HEK293 (cell line): ENCODE results near the gene ADO.

Experiments
- CTCF ChIA-PET: fragments of 350-600 bp; formaldehyde crosslinking; extraction: SDS; loops from one replicate; lab custom pipeline; 2021; ENCODE audit warnings: antibody characterized with exemption; lab: Yijun Ruan, JAX
- POLR2A ChIA-PET: fragments of 300-600 bp; formaldehyde crosslinking; extraction: SDS; loops from one replicate; lab custom pipeline; 2020; ENCODE audit warnings: antibody characterized with exemption, inconsistent platforms; lab: Yijun Ruan, JAX
- H3K27ac ChIP-seq: fragments of 200-500 bp; sonication (Bioruptor generic); 2 replicates; pipeline ENCODE4 v1.5.1; 2014; ENCODE audit warnings: low read depth, low read length, control low read depth, inconsistent platforms; ENCODE audit errors: extremely low read depth
- H3K36me3 ChIP-seq, 2 experiments: fragments of 200-500 bp in 1 of 2; sonication (Bioruptor generic) in 1 of 2; 1 replicate in 1 of 2; 2 replicates in 1 of 2; pipeline ENCODE4 v1.5.1; 2014 to 2017; ENCODE audit warnings: inconsistent platforms in 2 of 2, low read length in 2 of 2; ENCODE audit not compliant: control insufficient read depth in 2 of 2, insufficient read depth in 1 of 2
- H3K4me1 ChIP-seq: fragments of 200-500 bp; sonication (Bioruptor generic); 2 replicates; pipeline ENCODE4 v1.5.1; 2014; ENCODE audit warnings: mild to moderate bottlenecking, low read length, inconsistent platforms; ENCODE audit not compliant: control insufficient read depth, insufficient read depth
- H3K4me3 ChIP-seq: 2 replicates; pipeline ENCODE4 v1.5.1; 2011; ENCODE audit warnings: low read depth, mild to moderate bottlenecking, control low read depth, low read length, moderate library complexity
- H3K9me3 ChIP-seq: fragments of 200-500 bp; sonication (Bioruptor generic); 2 replicates; pipeline ENCODE4 v1.5.1; 2014; ENCODE audit warnings: low read depth, low read length, inconsistent platforms; ENCODE audit not compliant: control insufficient read depth, insufficient read depth
- ATF2 ChIP-seq: fragments of 450-650 bp; formaldehyde crosslinking; IDR thresholded peaks from 2 replicates; pipeline ENCODE4 v1.5.1; 2016; ENCODE audit warnings: missing biosample characterization, missing genetic modification characterization, low read depth
- BCL11A ChIP-seq: fragments of 450-650 bp; formaldehyde crosslinking; IDR thresholded peaks from 2 replicates; pipeline ENCODE4 v1.5.1; 2016; ENCODE audit warnings: low read depth, missing biosample characterization, missing genetic modification characterization
- ELK4 ChIP-seq: IDR thresholded peaks from 2 replicates; pipeline ENCODE4 v1.6.1; 2011; ENCODE audit warnings: mild to moderate bottlenecking, low read depth, low read length, borderline replicate concordance
- GLIS2 ChIP-seq: fragments of 450-650 bp; formaldehyde crosslinking; IDR thresholded peaks from 2 replicates; pipeline ENCODE4 v1.5.1; 2016; ENCODE audit warnings: missing biosample characterization, missing genetic modification characterization
- SCRT1 ChIP-seq: fragments of 450-650 bp; formaldehyde crosslinking; IDR thresholded peaks from 2 replicates; pipeline ENCODE4 v1.5.1; 2016; ENCODE audit warnings: missing biosample characterization, missing genetic modification characterization, borderline replicate concordance
- ZIC2 ChIP-seq: fragments of 450-650 bp; formaldehyde crosslinking; IDR thresholded peaks from 2 replicates; pipeline ENCODE4 v1.5.1; 2016; ENCODE audit warnings: missing biosample characterization, missing genetic modification characterization
- ZNF155 ChIP-seq: fragments of 450-650 bp; formaldehyde crosslinking; IDR thresholded peaks from 2 replicates; pipeline ENCODE4 v1.5.1; 2016; ENCODE audit warnings: missing biosample characterization, missing genetic modification characterization
- ZNF175 ChIP-seq: fragments of 450-650 bp; formaldehyde crosslinking; IDR thresholded peaks from 2 replicates; pipeline ENCODE4 v1.5.1; 2016; ENCODE audit warnings: missing biosample characterization, missing genetic modification characterization
- ZNF211 ChIP-seq: fragments of 450-650 bp; formaldehyde crosslinking; IDR thresholded peaks from 2 replicates; pipeline ENCODE4 v1.5.1; 2016; ENCODE audit warnings: low read depth, missing biosample characterization, missing genetic modification characterization
- ZNF292 ChIP-seq: fragments of 450-650 bp; formaldehyde crosslinking; IDR thresholded peaks from 2 replicates; pipeline ENCODE4 v1.5.1; 2016; ENCODE audit warnings: low read depth, missing biosample characterization, missing genetic modification characterization, borderline replicate concordance
- ZNF335 ChIP-seq: fragments of 450-650 bp; formaldehyde crosslinking; conservative IDR thresholded peaks from 2 replicates; pipeline ENCODE4 v1.5.1; 2016; ENCODE audit warnings: missing biosample characterization, missing genetic modification characterization
- ZNF366 ChIP-seq: fragments of 450-650 bp; formaldehyde crosslinking; conservative IDR thresholded peaks from 2 replicates; pipeline ENCODE4 v1.5.1; 2016; ENCODE audit warnings: missing biosample characterization, missing genetic modification characterization
- ZNF549 ChIP-seq: fragments of 450-650 bp; IDR thresholded peaks from 2 replicates; pipeline ENCODE4 v1.5.1; 2018; ENCODE audit warnings: missing biosample characterization, missing genetic modification characterization, mild to moderate bottlenecking, inconsistent platforms, moderate library complexity
- ZNF623 ChIP-seq: fragments of 450-650 bp; formaldehyde crosslinking; IDR thresholded peaks from 2 replicates; pipeline ENCODE4 v1.5.1; 2016; ENCODE audit warnings: missing biosample characterization, missing genetic modification characterization
- ZNF624 ChIP-seq: fragments of 450-650 bp; formaldehyde crosslinking; IDR thresholded peaks from 2 replicates; pipeline ENCODE4 v1.5.1; 2017; ENCODE audit warnings: missing biosample characterization, missing genetic modification characterization
- ZNF626 ChIP-seq: fragments of 450-650 bp; sonication (Bioruptor Pico); formaldehyde crosslinking; IDR thresholded peaks from 2 replicates; pipeline ENCODE4 v1.5.1; 2018; ENCODE audit warnings: missing biosample characterization, missing genetic modification characterization, inconsistent platforms
- ZNF76 ChIP-seq: fragments of 450-650 bp; formaldehyde crosslinking; IDR thresholded peaks from 2 replicates; pipeline ENCODE4; 2016; ENCODE audit warnings: low read depth, missing biosample characterization, missing genetic modification characterization, borderline replicate concordance
- ZSCAN5A ChIP-seq: fragments of 450-650 bp; formaldehyde crosslinking; IDR thresholded peaks from 2 replicates; pipeline ENCODE4 v1.5.1; 2016; ENCODE audit warnings: missing biosample characterization, missing genetic modification characterization
- TF ChIP-seq, protein P1 (sequence below): fragments of 450-650 bp; formaldehyde crosslinking; IDR thresholded peaks from 2 replicates; pipeline ENCODE4 v1.5.1; 2016; ENCODE audit warnings: missing biosample characterization, missing genetic modification characterization
- TF ChIP-seq, protein P2 (sequence below): fragments of 450-650 bp; formaldehyde crosslinking; IDR thresholded peaks from 2 replicates; pipeline ENCODE4 v1.5.1; 2016; ENCODE audit warnings: missing biosample characterization, missing genetic modification characterization

ADO gene

DNA sequence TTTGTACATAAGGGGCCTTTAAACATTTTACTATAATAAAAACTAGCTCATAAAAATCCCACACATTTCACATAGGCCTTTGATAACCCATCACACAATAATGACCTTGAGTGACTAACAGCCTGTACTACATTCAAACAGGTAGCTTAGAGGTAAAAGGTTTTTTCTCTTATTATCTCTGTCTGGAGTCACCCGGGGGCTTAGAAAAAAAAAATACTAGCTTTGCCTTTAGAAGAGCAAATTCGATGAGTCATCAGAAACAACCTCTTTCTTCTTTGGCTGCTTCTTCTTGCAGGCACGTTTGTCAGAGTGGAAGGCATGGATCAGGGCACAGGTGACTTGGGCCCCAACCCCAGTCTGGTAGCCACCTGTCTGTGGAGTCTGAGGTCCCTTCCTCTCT lies 43.4 kb upstream of the ADO start:
- H3K9me3 ChIP-seq: no peaks in the 10 kb centered on the region
- no peak overlapping the region for H3K27ac ChIP-seq
- CTCF ChIA-PET: interaction anchor here (0.7 kb wide), 1 partner anchor 754 kb away, joined by 4 read pairs; no protein-coding TSS in a partner anchor
- TF ChIP-seq ZSCAN5A (tag by site-specific recombination) (no peak), ZNF292 (tag by site-specific recombination) (no peak), ZNF335 (tag by site-specific recombination) (no peak), GLIS2 (tag by site-specific recombination) (no peak), ATF2 (tag by site-specific recombination) (no peak), ELK4 (no peak), ZNF624 (tag by site-specific recombination) (no peak), ZNF549 (tag by site-specific recombination) (no peak), ZNF155 (tag by site-specific recombination) (no peak), ZNF76 (tag by site-specific recombination) (no peak)
- TF ChIP-seq, protein P1, sequence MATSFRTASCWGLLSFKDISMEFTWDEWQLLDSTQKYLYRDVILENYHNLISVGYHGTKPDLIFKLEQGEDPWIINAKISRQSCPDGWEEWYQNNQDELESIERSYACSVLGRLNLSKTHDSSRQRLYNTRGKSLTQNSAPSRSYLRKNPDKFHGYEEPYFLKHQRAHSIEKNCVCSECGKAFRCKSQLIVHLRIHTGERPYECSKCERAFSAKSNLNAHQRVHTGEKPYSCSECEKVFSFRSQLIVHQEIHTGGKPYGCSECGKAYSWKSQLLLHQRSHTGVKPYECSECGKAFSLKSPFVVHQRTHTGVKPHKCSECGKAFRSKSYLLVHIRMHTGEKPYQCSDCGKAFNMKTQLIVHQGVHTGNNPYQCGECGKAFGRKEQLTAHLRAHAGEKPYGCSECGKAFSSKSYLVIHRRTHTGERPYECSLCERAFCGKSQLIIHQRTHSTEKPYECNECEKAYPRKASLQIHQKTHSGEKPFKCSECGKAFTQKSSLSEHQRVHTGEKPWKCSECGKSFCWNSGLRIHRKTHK (tag by site-specific recombination): no peak
- TF ChIP-seq, protein P2, sequence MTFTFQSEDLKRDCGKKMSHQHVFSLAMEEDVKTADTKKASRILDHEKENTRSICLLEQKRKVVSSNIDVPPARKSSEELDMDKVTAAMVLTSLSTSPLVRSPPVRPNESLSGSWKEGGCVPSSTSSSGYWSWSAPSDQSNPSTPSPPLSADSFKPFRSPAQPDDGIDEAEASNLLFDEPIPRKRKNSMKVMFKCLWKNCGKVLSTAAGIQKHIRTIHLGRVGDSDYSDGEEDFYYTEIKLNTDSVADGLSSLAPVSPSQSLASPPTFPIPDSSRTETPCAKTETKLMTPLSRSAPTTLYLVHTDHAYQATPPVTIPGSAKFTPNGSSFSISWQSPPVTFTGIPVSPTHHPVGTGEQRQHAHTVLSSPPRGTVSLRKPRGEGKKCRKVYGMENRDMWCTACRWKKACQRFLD: no peak
- H3K4me3 ChIP-seq: no peak overlapping the region
- POLR2A ChIA-PET: no interaction called here
- H3K36me3 ChIP-seq: no peaks in the 10 kb centered on the region
- no peaks in the 10 kb centered on the region for H3K4me1 ChIP-seq

GRCh38 chr10:62763155-62763554 lies 41.4 kb upstream of the ADO start:
- H3K4me1 ChIP-seq: no peaks in the 10 kb centered on the region
- H3K27ac ChIP-seq: no peak overlapping the region
- TF ChIP-seq ZNF211 (tag by site-specific recombination): no peak
- no peak for TF ChIP-seq ZNF626 (tag by site-specific recombination)
- TF ChIP-seq ZNF366 (tag by site-specific recombination): no peak
- no peak for TF ChIP-seq ZNF623 (tag by site-specific recombination)
- no peak for TF ChIP-seq BCL11A (tag by site-specific recombination)
- no peak for TF ChIP-seq SCRT1 (tag by site-specific recombination)
- no peak for TF ChIP-seq ZIC2
- TF ChIP-seq ZNF175 (tag by site-specific recombination): no peak
- ChIA-PET POLR2A (no interaction called here), CTCF (interaction anchor here (0.6 kb wide), 1 partner anchor 14 kb away, joined by 3 read pairs; no protein-coding TSS in a partner anchor)
- no peak overlapping the region for H3K4me3 ChIP-seq
- no peaks in the 10 kb centered on the region for H3K36me3 ChIP-seq
- H3K9me3 ChIP-seq: no peaks in the 10 kb centered on the region
